Measurements from ENCODE around the gene IGSF9.

IGSF9 gene

GRCh38 chr1:159895836-159896545, 49.4 kb downstream of the IGSF9 start:
- DNase-seq: no peak

- no peak for DNase-seq
Measured at GRCh38 chr1:159895286-159895685, 50.1 kb downstream of the IGSF9 start.

GRCh38 chr1:159892944-159893343, 52.5 kb downstream of the IGSF9 start:
- DNase-seq: no peak

- peak; percentile 28 to 53 (median 46) for DNase-seq
Measured at GRCh38 chr1:159891275-159892157, 53.9 kb downstream of the IGSF9 start.

GRCh38 chr1:159890390-159890789, 55.0 kb downstream of the IGSF9 start:
- no peak for DNase-seq

GRCh38 chr1:159889821-159890252, 55.6 kb downstream of the IGSF9 start:
- no peak for DNase-seq

GRCh38 chr1:159889202-159889601, 56.2 kb downstream of the IGSF9 start:
- no peak for DNase-seq

GRCh38 chr1:159884296-159884695, 61.1 kb downstream of the IGSF9 start:
- no peak for DNase-seq

GRCh38 chr1:159883134-159883533, 62.3 kb downstream of the IGSF9 start:
- DNase-seq: no peak

GRCh38 chr1:159882527-159882862, 62.9 kb downstream of the IGSF9 start:
- DNase-seq: no peak

- no peak for DNase-seq
Measured at GRCh38 chr1:159881622-159882526, 63.5 kb downstream of the IGSF9 start.

GRCh38 chr1:159880430-159880829, 65.0 kb downstream of the IGSF9 start:
- no peak for DNase-seq

GRCh38 chr1:159879977-159880376, 65.4 kb downstream of the IGSF9 start:
- no peak for DNase-seq

- no peak for DNase-seq
Measured at GRCh38 chr1:159879136-159879535, 66.3 kb downstream of the IGSF9 start.

- no peak for DNase-seq
Measured at GRCh38 chr1:159877695-159878444, 67.5 kb downstream of the IGSF9 start.

Data from activated CD4-positive, CD25-positive, alpha-beta regulatory T cell (primary cell).